ENCODE results near the gene GDPD5. TPM values are rescaled to one million over a fixed set of nuclear protein-coding genes. Genes with fewer than 3 reads are reported as not detected.

Gene GDPD5
- total and polyA plus RNA-seq, 9 of the 15 experiments (the other 6 are each of a cell fraction or from before 2014, with no cell fraction given): 0.32 to 27.3 (median 8.0) TPM

- TF ChIP-seq ZBTB40 (IDR thresholded peaks at IDR 0.05) (no peak), ZBTB40 (CRISPR knock-in tag; IDR thresholded peaks at IDR 0.05) (no peak), KLF1 (tag; IDR thresholded peaks at IDR 0.05) (no peak), BRCA1 (IDR thresholded peaks at IDR 0.05) (no peak), BRCA1 (CRISPR knock-in tag; IDR thresholded peaks at IDR 0.05) (no peak), CREB5 (CRISPR knock-in tag; IDR thresholded peaks at IDR 0.05) (no peak), EP400 (IDR thresholded peaks at IDR 0.05) (no peak), MIER1 (IDR thresholded peaks at IDR 0.05; ENCODE audit: low read depth) (no peak), FOXK2 (conservative IDR thresholded peaks at IDR 0.05 in 1 of 2, IDR thresholded peaks at IDR 0.05 in 1 of 2; ENCODE audit: low read depth in 2 of 2) (no peak), E4F1 (CRISPR knock-in tag; IDR thresholded peaks at IDR 0.05; ENCODE audit: borderline replicate concordance) (no peak), TAF15 (IDR thresholded peaks at IDR 0.05; ENCODE audit: low read depth, low read length) (no peak), CSDE1 (IDR thresholded peaks at IDR 0.05) (no peak), ZNF253 (CRISPR knock-in tag; conservative IDR thresholded peaks at IDR 0.05) (no peak)
These were observed 32.1 kb downstream of the GDPD5 start (continued) for GRCh38 chr11:75493626-75494025.
